GM13976 (cell line): ENCODE results near the gene UTRN.
A peak's percentile ranks its signal among the peaks of the same experiment; 100 is the strongest.

Source experiments
- DNase-seq: peaks from one replicate; pipeline ENCODE4 v3.0.0; 2012; ENCODE audit warnings: low spot score
- in situ Hi-C: fragments of 300-500 bp; cut with MboI; formaldehyde crosslinking; loops from one replicate; pipeline ENCODE4 v1.12.0; 2022; ENCODE audit warnings: low sequenced_read_pairs, mixed read lengths, inconsistent platforms; ENCODE audit not compliant: unreplicated experiment
- TF ChIP-seq, protein P1 (sequence below): IDR thresholded peaks from 2 replicates; pipeline ENCODE4 v1.5.1; 2012; ENCODE audit warnings: borderline replicate concordance, mild to moderate bottlenecking; ENCODE audit not compliant: insufficient read depth; ENCODE audit errors: extremely low read depth, missing control alignments, control extremely low read depth

UTRN gene

GRCh38 chr6:144284783-144285547 is at the start of gene UTRN:
Gene UTRN, plus strand, starts transcription at chr6:144285335. Its CDS starts 6,494 bp downstream, at chr6:144291829.
- TF ChIP-seq, protein P1, sequence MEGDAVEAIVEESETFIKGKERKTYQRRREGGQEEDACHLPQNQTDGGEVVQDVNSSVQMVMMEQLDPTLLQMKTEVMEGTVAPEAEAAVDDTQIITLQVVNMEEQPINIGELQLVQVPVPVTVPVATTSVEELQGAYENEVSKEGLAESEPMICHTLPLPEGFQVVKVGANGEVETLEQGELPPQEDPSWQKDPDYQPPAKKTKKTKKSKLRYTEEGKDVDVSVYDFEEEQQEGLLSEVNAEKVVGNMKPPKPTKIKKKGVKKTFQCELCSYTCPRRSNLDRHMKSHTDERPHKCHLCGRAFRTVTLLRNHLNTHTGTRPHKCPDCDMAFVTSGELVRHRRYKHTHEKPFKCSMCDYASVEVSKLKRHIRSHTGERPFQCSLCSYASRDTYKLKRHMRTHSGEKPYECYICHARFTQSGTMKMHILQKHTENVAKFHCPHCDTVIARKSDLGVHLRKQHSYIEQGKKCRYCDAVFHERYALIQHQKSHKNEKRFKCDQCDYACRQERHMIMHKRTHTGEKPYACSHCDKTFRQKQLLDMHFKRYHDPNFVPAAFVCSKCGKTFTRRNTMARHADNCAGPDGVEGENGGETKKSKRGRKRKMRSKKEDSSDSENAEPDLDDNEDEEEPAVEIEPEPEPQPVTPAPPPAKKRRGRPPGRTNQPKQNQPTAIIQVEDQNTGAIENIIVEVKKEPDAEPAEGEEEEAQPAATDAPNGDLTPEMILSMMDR, result no peak
- in situ Hi-C loops, result no loop called here
- peak; percentile 82 for DNase-seq

- DNase-seq, result no peak
- in situ Hi-C loops, result no loop called here
- TF ChIP-seq, protein P1, result no peak
These were observed 40.4 kb upstream of the UTRN start for GRCh38 chr6:144244688-144245087.

GRCh38 chr6:144246988-144247387 is 38.1 kb upstream of the UTRN start:
- no peak for DNase-seq

GRCh38 chr6:144248003-144248402 is 37.1 kb upstream of the UTRN start:
- in situ Hi-C loops, result no loop called here
- no peak for DNase-seq
- TF ChIP-seq, protein P1, result no peak

More at GRCh38 chr6:144246988-144247387, 38.1 kb upstream of the UTRN start:
- TF ChIP-seq, protein P1, result no peak
- in situ Hi-C loops, result no loop called here

DNA sequence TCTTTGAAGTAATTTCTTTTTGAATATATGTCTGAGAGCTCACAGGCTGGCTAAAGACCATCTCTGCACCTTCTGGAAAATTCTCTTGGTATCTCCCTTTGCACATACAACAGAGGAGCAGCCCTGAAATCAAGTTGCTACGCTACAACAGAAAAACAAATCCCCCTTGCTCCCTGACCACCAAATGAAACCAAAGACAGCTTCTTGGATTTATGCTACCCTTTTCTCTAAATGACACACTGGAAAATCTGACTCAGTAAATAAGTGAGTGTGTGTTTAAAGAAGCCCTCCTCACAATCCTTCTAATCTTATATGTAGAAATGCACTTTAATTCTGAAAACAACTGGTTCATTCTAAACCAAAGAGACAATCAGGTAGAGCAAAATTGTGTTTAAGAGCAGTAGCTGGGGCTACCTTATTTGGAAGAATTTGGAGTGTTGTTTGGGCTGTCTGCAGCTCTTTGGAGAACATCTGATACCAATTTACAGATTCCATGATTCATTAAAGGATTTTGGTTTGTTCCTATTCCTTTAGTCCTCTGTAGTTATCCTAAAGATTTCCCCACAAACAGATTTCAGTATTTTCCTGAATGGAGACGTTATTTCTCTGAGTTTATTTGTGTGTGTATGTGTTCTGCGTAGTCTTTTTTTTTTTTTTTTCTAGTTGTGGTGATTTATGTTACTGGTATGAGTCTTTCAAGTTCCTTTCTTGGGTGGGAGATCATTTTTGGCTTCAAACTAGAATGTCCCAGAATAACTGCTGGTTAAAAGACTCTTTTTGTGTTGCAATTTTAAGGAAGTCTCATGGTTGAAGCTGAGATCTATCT is 36.4 kb upstream of the UTRN start:
- peak; percentile 21 for DNase-seq
- in situ Hi-C loops, result no loop called here
- TF ChIP-seq, protein P1, result no peak

DNA sequence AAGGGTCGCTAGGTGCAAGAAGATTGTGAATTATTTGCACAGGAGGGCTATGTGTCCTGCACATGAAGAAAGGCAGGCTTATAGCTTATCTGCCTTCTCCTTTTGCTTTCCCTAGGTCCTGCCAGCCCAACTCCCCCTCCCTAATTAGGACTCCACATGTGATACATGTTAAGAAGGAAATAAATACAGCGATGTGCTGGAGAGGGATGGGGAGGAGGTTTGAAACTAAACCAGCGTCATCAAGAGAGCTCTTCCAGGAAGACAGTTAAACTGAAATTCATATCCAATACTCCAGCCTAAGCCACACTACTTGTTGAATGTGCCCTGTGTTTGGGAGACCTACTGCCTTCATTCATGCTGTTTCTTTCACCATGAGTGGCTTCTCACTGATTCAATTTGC is 34.9 kb upstream of the UTRN start:
- TF ChIP-seq, protein P1, result no peak
- DNase-seq, result no peak
- in situ Hi-C loops, result no loop called here
